Left lung (tissue), 10 donors: ENCODE results near the gene MRPL23. TPM values are rescaled to one million over a fixed set of nuclear protein-coding genes. Genes with fewer than 3 reads are reported as not detected.
A peak's percentile ranks its signal among the peaks of the same experiment; 100 is the strongest.

Experiments
- ATAC-seq: fragments of 200-7000 bp; cut with Tn5 transposase; one replicate; pipeline ENCODE4 v1.9.1; 2020; ENCODE audit warnings: moderate library complexity
- DNase-seq, 4 donors: peaks; one replicate each; pipeline ENCODE4 v3.0.0-alpha.2; 2013 to 2020
- H3K27ac ChIP-seq, 2 donors: fragments of 200-600 bp; sonication (generic) in 1 of 2; one replicate each; pipeline versions ENCODE4 v1.5.0 to v1.8.0; 2020 to 2021
- H3K27me3 ChIP-seq, 2 donors: fragments of 200-600 bp; sonication (generic) in 1 of 2; one replicate each; pipeline versions ENCODE4 v1.5.0 to v1.8.0; 2020 to 2021
- H3K36me3 ChIP-seq, 2 donors: fragments of 200-600 bp; sonication (generic) in 1 of 2; one replicate each; pipeline versions ENCODE4 v1.5.0 to v1.8.0; 2020 to 2021
- H3K4me1 ChIP-seq, 2 donors: fragments of 200-600 bp; one replicate each; pipeline ENCODE4 v1.8.0; 2021
- H3K4me3 ChIP-seq, 2 donors: fragments of 200-600 bp; sonication (generic) in 1 of 2; one replicate each; pipeline versions ENCODE4 v1.5.0 to v1.8.0; 2020 to 2021; ENCODE audit warnings: mild to moderate bottlenecking in 1 of 2
- H3K9me3 ChIP-seq, 2 donors: fragments of 200-600 bp; sonication (generic) in 1 of 2; one replicate each; pipeline versions ENCODE4 v1.5.0 to v1.8.0; 2020 to 2021
- intact Hi-C, 2 donors: fragments of 100-400 bp; cut with DNase I; formaldehyde crosslinking; loops; one replicate each; pipeline versions ENCODE4 v1.11.2 to v1.14.2; 2022
- polyA plus RNA-seq, 6 donors: library from polyadenylated mRNA; unstranded; fragments of 120-200 nt; gene quantifications; one replicate each; pipeline ENCODE4 v1.2.1, GENCODE V29; 2013; ENCODE audit not compliant: insufficient read length in 6 of 6
- total RNA-seq, 2 donors: library from RNA; stranded (reverse); fragmentation: NEBNext Ultra II Directional; extraction: Animal tissue kit (Norgen Biotek cat#: 25700); gene quantifications; one replicate each; pipeline ENCODE4 v1.2.1, GENCODE V29; 2021
- TF ChIP-seq, protein P1 (sequence below), 2 donors: fragments of 200-600 bp; sonication (generic) in 1 of 2; IDR thresholded peaks; one replicate each; pipeline versions ENCODE4 v1.5.0 to v1.8.0; 2021; ENCODE audit warnings: antibody characterized with exemption in 2 of 2
- donor health status: DM: no; HTN: yes; CAD: no.
- donor health status: DM: no; HTN: no; CAD: no.

MRPL23 gene
- total and polyA plus RNA-seq, 8 donors = 35.1 to 71.6 (median 48.6) TPM

DNA sequence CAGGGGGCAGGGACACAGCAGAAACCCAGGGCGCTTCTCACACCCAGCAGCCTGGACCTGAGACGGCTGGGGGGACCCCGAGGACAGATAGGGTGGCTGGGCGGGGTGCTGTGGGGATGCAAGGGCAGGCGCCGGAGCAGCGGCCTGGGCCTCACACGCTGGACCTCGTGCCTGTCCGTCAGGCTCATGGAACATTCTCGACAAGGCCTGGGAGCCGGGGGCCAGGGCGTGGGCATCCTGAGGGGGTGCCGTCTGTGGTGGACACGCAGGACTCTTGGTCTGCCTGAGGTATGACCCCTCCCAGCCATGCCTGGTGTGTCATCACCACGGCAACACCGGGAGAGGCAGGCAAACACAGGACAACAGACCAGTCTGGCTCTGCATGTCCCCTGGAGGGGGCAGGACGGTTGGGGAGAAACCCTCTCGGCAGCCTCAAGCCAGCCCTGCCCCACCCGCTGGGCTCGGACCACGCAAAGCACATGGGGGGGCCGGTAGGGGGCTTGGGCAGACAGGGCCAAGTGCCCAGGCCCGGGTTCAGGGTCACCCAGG, 21.4 kb downstream of the MRPL23 start:
- DNase-seq = peak in 1 of 4 donors; percentile 12
- intact Hi-C loops = no loop called here

DNA sequence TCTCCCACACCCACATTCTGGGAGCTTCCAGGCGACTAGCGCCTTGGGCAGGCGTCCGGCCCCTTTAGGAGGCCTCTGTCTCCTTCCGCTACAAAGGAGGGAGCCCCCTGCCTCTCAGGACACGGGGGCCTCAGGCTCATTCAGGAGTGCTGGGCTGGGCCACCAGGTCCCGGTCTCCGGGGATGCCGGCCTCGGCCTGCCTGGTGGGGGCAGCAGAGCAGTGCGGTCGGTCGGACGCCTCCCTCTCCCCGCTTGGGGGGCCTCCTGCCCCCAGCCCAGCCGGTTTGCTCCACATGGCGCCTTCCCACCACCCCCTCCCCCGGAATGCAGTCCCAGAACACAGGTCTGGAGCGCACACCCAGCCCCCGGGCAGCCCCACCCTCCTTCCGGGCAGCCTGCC, 21.9 kb downstream of the MRPL23 start:
- TF ChIP-seq, protein P1, sequence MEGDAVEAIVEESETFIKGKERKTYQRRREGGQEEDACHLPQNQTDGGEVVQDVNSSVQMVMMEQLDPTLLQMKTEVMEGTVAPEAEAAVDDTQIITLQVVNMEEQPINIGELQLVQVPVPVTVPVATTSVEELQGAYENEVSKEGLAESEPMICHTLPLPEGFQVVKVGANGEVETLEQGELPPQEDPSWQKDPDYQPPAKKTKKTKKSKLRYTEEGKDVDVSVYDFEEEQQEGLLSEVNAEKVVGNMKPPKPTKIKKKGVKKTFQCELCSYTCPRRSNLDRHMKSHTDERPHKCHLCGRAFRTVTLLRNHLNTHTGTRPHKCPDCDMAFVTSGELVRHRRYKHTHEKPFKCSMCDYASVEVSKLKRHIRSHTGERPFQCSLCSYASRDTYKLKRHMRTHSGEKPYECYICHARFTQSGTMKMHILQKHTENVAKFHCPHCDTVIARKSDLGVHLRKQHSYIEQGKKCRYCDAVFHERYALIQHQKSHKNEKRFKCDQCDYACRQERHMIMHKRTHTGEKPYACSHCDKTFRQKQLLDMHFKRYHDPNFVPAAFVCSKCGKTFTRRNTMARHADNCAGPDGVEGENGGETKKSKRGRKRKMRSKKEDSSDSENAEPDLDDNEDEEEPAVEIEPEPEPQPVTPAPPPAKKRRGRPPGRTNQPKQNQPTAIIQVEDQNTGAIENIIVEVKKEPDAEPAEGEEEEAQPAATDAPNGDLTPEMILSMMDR (IDR thresholded peaks at IDR 0.05) = no peak
- ATAC-seq = peak; percentile 65
- no peaks in the 10 kb centered on the region for H3K4me1 ChIP-seq
- no peaks in the 10 kb centered on the region for H3K9me3 ChIP-seq
- no peak overlapping the region for H3K4me3 ChIP-seq
- H3K36me3 ChIP-seq = no peaks in the 10 kb centered on the region
- no peaks in the 10 kb centered on the region for H3K27me3 ChIP-seq
- H3K27ac ChIP-seq = no peak overlapping the region
- DNase-seq = no peak
- intact Hi-C loops = no loop called here

More for the DNA sequence above, 21.4 kb downstream of the MRPL23 start:
- H3K4me1 ChIP-seq = no peaks in the 10 kb centered on the region
- H3K4me3 ChIP-seq = no peak overlapping the region
- H3K27ac ChIP-seq = no peak overlapping the region
- H3K36me3 ChIP-seq = no peaks in the 10 kb centered on the region
- no peaks in the 10 kb centered on the region for H3K27me3 ChIP-seq
- TF ChIP-seq, protein P1 (IDR thresholded peaks at IDR 0.05) = no peak
- no peaks in the 10 kb centered on the region for H3K9me3 ChIP-seq
- ATAC-seq = peak; percentile 66

DNA sequence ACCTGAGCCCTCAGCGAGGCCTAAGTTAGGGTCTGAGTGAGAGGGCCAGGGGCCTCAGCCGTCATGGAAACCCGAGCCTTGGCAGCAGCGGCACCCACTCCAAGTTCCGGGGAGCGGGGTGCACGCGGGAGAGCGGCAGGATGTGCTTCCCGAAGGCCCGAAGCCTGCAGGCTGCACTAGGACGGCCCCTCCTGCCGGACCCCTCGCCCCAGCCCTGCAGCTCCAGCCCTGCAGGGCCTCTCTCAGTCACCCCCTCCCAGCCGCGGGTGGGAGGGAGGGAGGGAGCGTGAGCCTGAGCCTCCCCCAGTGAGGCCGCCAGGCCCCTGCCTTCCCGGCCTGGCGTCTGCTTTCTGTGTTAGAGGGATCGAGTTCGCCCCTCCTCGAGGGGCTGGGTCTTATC, 22.6 kb downstream of the MRPL23 start:
- no peaks in the 10 kb centered on the region for H3K9me3 ChIP-seq
- intact Hi-C loops = no loop called here
- DNase-seq = no peak
- TF ChIP-seq, protein P1 (IDR thresholded peaks at IDR 0.05) = no peak
- no peaks in the 10 kb centered on the region for H3K4me1 ChIP-seq
- H3K27ac ChIP-seq = no peak overlapping the region
- H3K36me3 ChIP-seq = no peaks in the 10 kb centered on the region
- ATAC-seq = no peak
- no peak overlapping the region for H3K4me3 ChIP-seq
- no peaks in the 10 kb centered on the region for H3K27me3 ChIP-seq

DNA sequence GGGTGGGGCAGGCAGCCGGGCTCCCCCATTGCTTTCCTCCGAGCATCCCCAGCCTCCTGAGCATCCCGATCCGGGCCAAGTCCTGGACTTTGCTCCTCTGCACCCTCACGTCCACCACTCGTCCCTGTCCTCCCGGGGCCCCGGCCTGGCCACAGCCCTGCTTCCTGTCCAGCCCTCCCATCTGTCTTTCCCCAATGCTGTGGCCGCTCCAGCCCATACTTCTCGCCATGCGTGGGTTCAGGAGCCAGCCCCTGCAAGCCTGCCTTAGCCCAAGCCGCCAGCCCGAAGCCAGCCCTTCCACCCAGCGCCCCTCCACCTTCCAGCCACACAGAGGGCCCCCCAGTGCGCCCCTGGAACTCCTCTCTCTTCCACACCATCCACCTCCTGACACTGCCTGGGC, 23.8 kb downstream of the MRPL23 start:
- intact Hi-C loops = no loop called here

DNA sequence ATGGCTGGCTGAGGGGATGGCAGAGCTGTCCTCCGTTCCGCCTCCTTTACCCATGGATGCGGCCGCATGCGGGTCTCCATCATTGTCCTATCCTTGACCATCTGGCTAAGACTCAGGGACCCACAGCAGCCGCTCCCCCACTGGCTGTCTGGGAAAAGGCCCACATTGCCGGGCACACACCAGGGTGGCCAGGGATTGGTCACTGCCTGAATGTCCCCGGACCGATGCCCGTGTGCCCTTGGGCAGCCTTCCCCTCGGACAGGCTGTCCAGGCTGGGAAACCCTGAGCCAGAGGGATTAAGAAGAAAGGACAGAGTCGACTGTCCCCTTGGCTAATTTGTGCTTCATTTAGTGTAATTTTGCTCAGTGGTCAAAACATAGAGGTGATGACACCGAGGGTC, 28.1 kb downstream of the MRPL23 start:
- intact Hi-C loops = no loop called here
- ATAC-seq (no peak), DNase-seq (no peak)
- H3K9me3 ChIP-seq = no peaks in the 10 kb centered on the region
- no peaks in the 10 kb centered on the region for H3K36me3 ChIP-seq
- no peaks in the 10 kb centered on the region for H3K27me3 ChIP-seq
- TF ChIP-seq, protein P1 (IDR thresholded peaks at IDR 0.05) = no peak
- H3K4me3 ChIP-seq = no peak overlapping the region
- H3K27ac ChIP-seq = no peak overlapping the region
- H3K4me1 ChIP-seq = no peaks in the 10 kb centered on the region

More for the DNA sequence above, 23.8 kb downstream of the MRPL23 start:
- no peak overlapping the region for H3K27ac ChIP-seq
- ATAC-seq (no peak), DNase-seq (peak in 2 of 4 donors; percentile 12 to 57)
- H3K9me3 ChIP-seq = no peaks in the 10 kb centered on the region
- no peak overlapping the region for H3K4me3 ChIP-seq
- TF ChIP-seq, protein P1 (IDR thresholded peaks at IDR 0.05) = no peak
- H3K36me3 ChIP-seq = no peaks in the 10 kb centered on the region
- no peaks in the 10 kb centered on the region for H3K4me1 ChIP-seq
- H3K27me3 ChIP-seq = no peaks in the 10 kb centered on the region
